ENCODE data around the gene TBC1D22A.

- no peak for TF ChIP-seq CTCF (IDR thresholded peaks at IDR 0.05)
- no peak for TF ChIP-seq EZH2phosphoT487 (IDR thresholded peaks at IDR 0.05)
These were observed 179.7 kb downstream of the TBC1D22A start for GRCh38 chr22:46941968-46942798.

All from neural progenitor cell (in vitro differentiated cells).